Measurements from ENCODE around the gene ERN2. TPM values are rescaled to one million over a fixed set of nuclear protein-coding genes. Genes with fewer than 3 reads are reported as not detected.
"Not testable (repeated sequence)": the region's sequence is repeated elsewhere in the genome, so short reads cannot be mapped to it uniquely, and the experiment has no call there.

ERN2 gene
- total RNA-seq, 1 donor from 2014 or later = not detected

- Mint-ChIP-seq H3K36me3 (ENCODE audit: low read depth) (no peaks in the 10 kb centered on the region), H3K4me3 (no peak overlapping the region), H3K4me1 (peaks cover 10% of the 10 kb centered on the region), H3K27ac (ENCODE audit: unreplicated experiment) (no peak overlapping the region), H3K9me3 (peaks cover 2% of the 10 kb centered on the region), H3K27me3 (ENCODE audit: low read depth) (peaks cover 5% of the 10 kb centered on the region)
- TF ChIP-seq, protein P1, sequence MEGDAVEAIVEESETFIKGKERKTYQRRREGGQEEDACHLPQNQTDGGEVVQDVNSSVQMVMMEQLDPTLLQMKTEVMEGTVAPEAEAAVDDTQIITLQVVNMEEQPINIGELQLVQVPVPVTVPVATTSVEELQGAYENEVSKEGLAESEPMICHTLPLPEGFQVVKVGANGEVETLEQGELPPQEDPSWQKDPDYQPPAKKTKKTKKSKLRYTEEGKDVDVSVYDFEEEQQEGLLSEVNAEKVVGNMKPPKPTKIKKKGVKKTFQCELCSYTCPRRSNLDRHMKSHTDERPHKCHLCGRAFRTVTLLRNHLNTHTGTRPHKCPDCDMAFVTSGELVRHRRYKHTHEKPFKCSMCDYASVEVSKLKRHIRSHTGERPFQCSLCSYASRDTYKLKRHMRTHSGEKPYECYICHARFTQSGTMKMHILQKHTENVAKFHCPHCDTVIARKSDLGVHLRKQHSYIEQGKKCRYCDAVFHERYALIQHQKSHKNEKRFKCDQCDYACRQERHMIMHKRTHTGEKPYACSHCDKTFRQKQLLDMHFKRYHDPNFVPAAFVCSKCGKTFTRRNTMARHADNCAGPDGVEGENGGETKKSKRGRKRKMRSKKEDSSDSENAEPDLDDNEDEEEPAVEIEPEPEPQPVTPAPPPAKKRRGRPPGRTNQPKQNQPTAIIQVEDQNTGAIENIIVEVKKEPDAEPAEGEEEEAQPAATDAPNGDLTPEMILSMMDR (conservative IDR thresholded peaks at IDR 0.05) = no peak
- DNase-seq (ENCODE audit: low read depth, low spot score) = no peak
These were observed 13.7 kb upstream of the ERN2 start for GRCh38 chr16:23726710-23727109.

GRCh38 chr16:23724785-23725131 is 11.7 kb upstream of the ERN2 start:
- Mint-ChIP-seq H3K27me3 (ENCODE audit: low read depth) (peaks cover 11% of the 10 kb centered on the region), H3K4me1 (peaks cover 8% of the 10 kb centered on the region), H3K4me3 (no peak overlapping the region), H3K36me3 (ENCODE audit: low read depth) (no peaks in the 10 kb centered on the region), H3K27ac (ENCODE audit: unreplicated experiment) (no peak overlapping the region), H3K9me3 (peaks cover 2% of the 10 kb centered on the region)
- DNase-seq (ENCODE audit: low read depth, low spot score) = no peak
- TF ChIP-seq, protein P1 (conservative IDR thresholded peaks at IDR 0.05) = no peak

GRCh38 chr16:23724096-23724784 is 11.2 kb upstream of the ERN2 start:
- Mint-ChIP-seq H3K4me3 (no peak overlapping the region), H3K4me1 (peaks cover 5% of the 10 kb centered on the region), H3K27me3 (ENCODE audit: low read depth) (peaks cover 11% of the 10 kb centered on the region), H3K27ac (ENCODE audit: unreplicated experiment) (no peak overlapping the region), H3K36me3 (ENCODE audit: low read depth) (no peaks in the 10 kb centered on the region), H3K9me3 (peaks cover 2% of the 10 kb centered on the region)
- TF ChIP-seq, protein P1 (conservative IDR thresholded peaks at IDR 0.05) = no peak
- no peak for DNase-seq (ENCODE audit: low read depth, low spot score)

DNA sequence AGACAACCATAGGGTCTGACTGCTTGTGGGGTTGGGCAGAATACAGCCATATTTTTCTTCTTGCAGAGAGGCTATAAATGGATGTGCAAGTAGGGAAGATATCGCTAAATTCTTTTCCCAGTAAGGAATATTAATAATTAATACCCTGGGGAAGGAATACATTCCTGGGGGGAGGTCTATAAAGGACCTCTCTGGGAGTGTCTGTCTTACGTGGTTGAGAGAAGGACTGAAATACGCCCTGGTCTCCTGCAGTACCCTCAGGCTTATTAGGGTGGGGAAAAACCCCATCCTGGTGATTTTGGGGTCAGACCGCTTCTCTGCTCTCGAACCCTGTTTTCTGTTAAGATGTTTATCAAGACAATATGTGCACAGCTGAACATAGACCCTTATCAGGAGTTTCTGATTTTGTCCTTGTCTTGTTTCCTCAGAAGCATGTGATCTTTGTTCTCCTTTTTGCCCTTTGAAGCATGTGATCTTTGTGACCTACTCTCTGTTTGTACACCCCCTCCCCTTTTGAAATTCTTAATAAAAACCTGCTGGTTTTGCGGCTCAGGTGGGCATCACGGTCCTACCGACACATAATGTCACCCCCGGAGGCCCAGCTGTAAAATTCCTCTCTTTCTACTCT is 9.7 kb upstream of the ERN2 start:
- peaks cover 21% of the 10 kb centered on the region for H3K27me3 Mint-ChIP-seq (ENCODE audit: low read depth)
- H3K4me1 Mint-ChIP-seq = not testable (repeated sequence)

DNA sequence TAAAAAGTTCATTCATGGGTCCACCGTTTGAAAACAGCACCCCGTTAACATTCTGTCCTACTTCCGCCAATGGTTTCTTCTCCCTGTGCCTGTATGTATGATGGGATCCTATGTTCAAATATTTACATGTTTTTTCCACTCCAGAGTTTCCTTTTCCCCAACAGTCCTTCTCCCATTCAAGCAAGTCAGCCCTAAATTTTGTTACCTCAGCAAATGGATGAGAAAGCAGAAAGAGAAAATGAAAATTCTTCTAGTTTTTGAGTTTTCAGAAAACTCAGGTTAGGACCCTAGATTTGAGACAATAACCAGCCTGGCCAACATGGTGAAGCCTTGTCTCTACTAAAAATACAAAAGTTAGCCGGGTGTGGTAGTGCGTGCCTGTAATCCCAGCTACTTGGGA is 3.5 kb upstream of the ERN2 start:
- H3K4me3 Mint-ChIP-seq = no peak overlapping the region
- no peaks in the 10 kb centered on the region for H3K36me3 Mint-ChIP-seq (ENCODE audit: low read depth)
- DNase-seq (ENCODE audit: low read depth, low spot score) = no peak
- peaks cover 58% of the 10 kb centered on the region for H3K27me3 Mint-ChIP-seq (ENCODE audit: low read depth)
- H3K9me3 Mint-ChIP-seq = no peaks in the 10 kb centered on the region
- TF ChIP-seq, protein P1 (conservative IDR thresholded peaks at IDR 0.05) = no peak
- no peak overlapping the region for H3K27ac Mint-ChIP-seq (ENCODE audit: unreplicated experiment)
- no peaks in the 10 kb centered on the region for H3K4me1 Mint-ChIP-seq

More for the DNA sequence above, 9.7 kb upstream of the ERN2 start:
- DNase-seq (ENCODE audit: low read depth, low spot score); H3K9me3 Mint-ChIP-seq; H3K27ac Mint-ChIP-seq (ENCODE audit: unreplicated experiment); H3K36me3 Mint-ChIP-seq (ENCODE audit: low read depth); H3K4me3 Mint-ChIP-seq: not testable (repeated sequence)

- Mint-ChIP-seq H3K27me3 (ENCODE audit: low read depth) (peaks cover 52% of the 10 kb centered on the region), H3K36me3 (ENCODE audit: low read depth) (no peaks in the 10 kb centered on the region)
These were observed 1.2 kb downstream of the ERN2 start for GRCh38 chr16:23711785-23712184.

More at GRCh38 chr16:23711785-23712184, 1.2 kb downstream of the ERN2 start:
- DNase-seq (ENCODE audit: low read depth, low spot score) = no peak
- H3K4me1 Mint-ChIP-seq = no peaks in the 10 kb centered on the region
- TF ChIP-seq, protein P1 (conservative IDR thresholded peaks at IDR 0.05) = no peak
- H3K4me3 Mint-ChIP-seq = no peak overlapping the region
- no peak overlapping the region for H3K27ac Mint-ChIP-seq (ENCODE audit: unreplicated experiment)
- H3K9me3 Mint-ChIP-seq = peaks cover 3% of the 10 kb centered on the region
